Stimulated activated CD8-positive, alpha-beta memory T cell treated with anti-CD3 and anti-CD28 coated beads, Interleukin-7, amount 100 ng/mL, for 4 hours (primary cell): Measurements from ENCODE around the gene LRRTM4.
"Not testable (repeated sequence)": the region's sequence is repeated elsewhere in the genome, so short reads cannot be mapped to it uniquely, and the experiment has no call there.

Experiments used
- DNase-seq, 2 donors: peaks; one replicate each; pipeline ENCODE4 v3.0.0-alpha.2; 2020; ENCODE audit warnings: low read depth in 2 of 2

The LRRTM4 gene

GRCh38 chr2:76867854-76868253, 654.3 kb downstream of the LRRTM4 start:
- DNase-seq, result no peak

- DNase-seq, result no peak
Measured at GRCh38 chr2:76866464-76866863, 655.7 kb downstream of the LRRTM4 start.

- no peak for DNase-seq
Measured at GRCh38 chr2:76862901-76863300, 659.3 kb downstream of the LRRTM4 start.

GRCh38 chr2:76861708-76862107, 660.5 kb downstream of the LRRTM4 start:
- DNase-seq, result no peak

GRCh38 chr2:76851000-76851399, 671.2 kb downstream of the LRRTM4 start:
- DNase-seq, result no peak

- DNase-seq, result no peak
Measured at GRCh38 chr2:76849086-76849485, 673.1 kb downstream of the LRRTM4 start.

GRCh38 chr2:76839826-76840225, 682.4 kb downstream of the LRRTM4 start:
- DNase-seq, result no peak

- no peak for DNase-seq
Measured at GRCh38 chr2:76829374-76830234, 692.6 kb downstream of the LRRTM4 start.

GRCh38 chr2:76826691-76827090, 695.5 kb downstream of the LRRTM4 start:
- DNase-seq, result no peak

- no peak for DNase-seq
Measured at GRCh38 chr2:76825140-76825970, 696.8 kb downstream of the LRRTM4 start.

GRCh38 chr2:76821731-76822130, 700.4 kb downstream of the LRRTM4 start:
- DNase-seq, result no peak

GRCh38 chr2:76813084-76813483, 709.1 kb downstream of the LRRTM4 start:
- no peak for DNase-seq

GRCh38 chr2:76812156-76812555, 710.0 kb downstream of the LRRTM4 start:
- no peak for DNase-seq

- no peak for DNase-seq
Measured at GRCh38 chr2:76809136-76809535, 713.0 kb downstream of the LRRTM4 start.

- DNase-seq, result no peak
Measured at GRCh38 chr2:76808732-76809131, 713.4 kb downstream of the LRRTM4 start.

GRCh38 chr2:76793647-76794334, 728.4 kb downstream of the LRRTM4 start:
- no peak for DNase-seq

GRCh38 chr2:76781313-76781712, 740.9 kb downstream of the LRRTM4 start:
- DNase-seq, result not testable (repeated sequence)

GRCh38 chr2:76763276-76763675, 758.9 kb downstream of the LRRTM4 start:
- DNase-seq, result no peak

GRCh38 chr2:76760367-76760704, 761.8 kb downstream of the LRRTM4 start:
- no peak for DNase-seq

- DNase-seq, result no peak
Measured at GRCh38 chr2:76759634-76760366, 762.4 kb downstream of the LRRTM4 start.

GRCh38 chr2:76752506-76752905, 769.7 kb downstream of the LRRTM4 start:
- DNase-seq, result no peak

GRCh38 chr2:76749858-76750257, 772.3 kb downstream of the LRRTM4 start:
- DNase-seq, result no peak
